ENCODE data around the gene CBX8.

CBX8 gene

DNA sequence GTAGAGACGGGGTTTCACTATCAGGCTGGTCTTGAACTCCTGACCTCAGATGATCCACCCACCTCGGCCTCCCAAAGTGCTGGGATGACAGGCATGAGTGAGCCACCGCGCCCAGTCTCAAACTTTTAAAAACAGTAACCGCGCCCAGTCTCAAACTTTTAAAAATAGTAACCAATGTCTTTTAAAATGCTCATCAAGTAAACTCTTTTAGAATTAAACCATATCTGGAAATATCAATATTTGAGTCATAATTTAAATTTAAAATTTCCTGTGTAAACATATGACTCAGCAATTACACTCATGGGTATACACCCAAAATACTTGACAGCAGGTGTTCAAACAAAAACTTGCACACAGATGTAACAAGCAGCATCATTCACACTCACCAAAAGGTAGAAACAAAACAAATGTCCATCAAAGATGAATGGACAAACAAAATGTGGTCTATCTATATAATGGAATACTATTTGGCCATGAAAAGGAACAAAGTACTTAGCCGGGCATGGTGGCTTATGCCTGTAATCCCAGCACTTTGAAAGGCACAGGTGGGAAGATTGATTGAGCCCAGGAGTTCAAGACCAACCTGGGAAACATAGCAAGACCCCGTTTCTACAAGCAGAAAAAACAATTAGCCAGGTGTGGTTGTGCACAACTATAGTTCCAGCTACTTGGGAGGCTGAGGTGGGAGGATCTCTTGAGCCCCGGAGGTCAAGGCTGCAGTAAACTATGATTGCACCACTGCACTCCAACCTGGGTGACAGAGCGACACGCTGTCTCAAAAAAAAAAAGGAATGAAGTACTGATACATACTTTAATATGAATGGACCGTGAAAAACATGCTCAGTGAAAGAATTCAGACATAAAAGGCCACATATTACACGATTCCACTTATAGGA is 46.0 kb downstream of the CBX8 start:
- TF ChIP-seq, protein P1, sequence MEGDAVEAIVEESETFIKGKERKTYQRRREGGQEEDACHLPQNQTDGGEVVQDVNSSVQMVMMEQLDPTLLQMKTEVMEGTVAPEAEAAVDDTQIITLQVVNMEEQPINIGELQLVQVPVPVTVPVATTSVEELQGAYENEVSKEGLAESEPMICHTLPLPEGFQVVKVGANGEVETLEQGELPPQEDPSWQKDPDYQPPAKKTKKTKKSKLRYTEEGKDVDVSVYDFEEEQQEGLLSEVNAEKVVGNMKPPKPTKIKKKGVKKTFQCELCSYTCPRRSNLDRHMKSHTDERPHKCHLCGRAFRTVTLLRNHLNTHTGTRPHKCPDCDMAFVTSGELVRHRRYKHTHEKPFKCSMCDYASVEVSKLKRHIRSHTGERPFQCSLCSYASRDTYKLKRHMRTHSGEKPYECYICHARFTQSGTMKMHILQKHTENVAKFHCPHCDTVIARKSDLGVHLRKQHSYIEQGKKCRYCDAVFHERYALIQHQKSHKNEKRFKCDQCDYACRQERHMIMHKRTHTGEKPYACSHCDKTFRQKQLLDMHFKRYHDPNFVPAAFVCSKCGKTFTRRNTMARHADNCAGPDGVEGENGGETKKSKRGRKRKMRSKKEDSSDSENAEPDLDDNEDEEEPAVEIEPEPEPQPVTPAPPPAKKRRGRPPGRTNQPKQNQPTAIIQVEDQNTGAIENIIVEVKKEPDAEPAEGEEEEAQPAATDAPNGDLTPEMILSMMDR (IDR thresholded peaks at IDR 0.05; ENCODE audit: low read depth, low read length, missing control alignments) = no peak
- no peak for DNase-seq (ENCODE audit: extremely low read depth, low read depth)
- no peak overlapping the region for H3K4me3 ChIP-seq (replicated peaks; ENCODE audit: low read depth, low read length)

DNA sequence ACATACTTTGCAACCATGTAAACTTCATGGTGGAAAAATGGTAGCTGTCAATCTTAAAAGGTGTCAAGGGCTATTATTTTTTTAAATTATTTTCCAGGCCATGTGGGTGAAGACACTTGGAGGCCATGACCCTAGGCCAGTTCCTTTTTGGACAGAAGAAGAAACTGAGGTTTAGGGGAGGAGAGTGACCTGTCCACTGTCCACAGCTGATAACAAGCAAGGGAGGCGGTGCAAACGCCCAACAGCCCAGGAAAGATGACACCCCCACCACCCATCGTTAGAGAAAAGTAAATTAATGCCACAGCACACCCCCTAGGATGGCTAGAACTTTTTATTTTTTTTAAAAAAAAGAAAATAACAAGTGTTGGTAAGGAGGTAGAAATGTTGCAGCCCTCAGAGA is 46.9 kb downstream of the CBX8 start:
- DNase-seq (ENCODE audit: extremely low read depth, low read depth) = no peak
- no peak overlapping the region for H3K4me3 ChIP-seq (replicated peaks; ENCODE audit: low read depth, low read length)
- TF ChIP-seq, protein P1 (IDR thresholded peaks at IDR 0.05; ENCODE audit: low read depth, low read length, missing control alignments) = no peak

DNA sequence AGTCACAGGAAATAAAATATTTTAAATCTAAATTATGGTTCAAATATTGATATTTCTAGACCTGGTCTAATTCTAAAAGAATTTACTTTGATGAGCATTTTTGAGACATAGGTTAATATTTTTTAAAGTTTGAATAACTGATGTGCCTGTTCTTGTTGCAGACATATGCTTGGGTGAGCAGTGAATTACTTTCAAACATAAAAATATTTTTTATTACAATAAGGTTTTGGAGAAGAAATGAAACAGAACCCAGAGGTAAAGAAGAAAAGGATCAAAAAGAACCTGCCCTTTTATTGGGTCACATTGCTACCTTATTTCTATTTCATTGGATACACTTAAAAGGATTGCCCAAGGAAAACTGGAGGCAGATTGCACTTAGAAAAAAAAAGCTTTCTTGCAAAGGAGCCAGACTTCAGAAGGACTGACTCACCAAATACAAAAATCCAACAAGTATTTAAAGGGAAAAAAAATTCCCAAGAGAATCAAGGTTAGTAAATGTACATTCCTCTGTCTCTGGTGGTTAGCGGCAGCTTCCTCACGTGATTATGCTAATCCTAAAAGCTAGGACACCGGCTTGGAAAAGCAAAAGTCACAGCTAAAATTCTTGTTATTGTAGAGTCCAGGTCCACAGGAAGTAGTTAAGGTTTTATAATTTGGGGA is 47.6 kb downstream of the CBX8 start:
- DNase-seq (ENCODE audit: extremely low read depth, low read depth) = no peak
- H3K4me3 ChIP-seq (replicated peaks; ENCODE audit: low read depth, low read length) = no peak overlapping the region
- TF ChIP-seq, protein P1 (IDR thresholded peaks at IDR 0.05; ENCODE audit: low read depth, low read length, missing control alignments) = no peak

DNA sequence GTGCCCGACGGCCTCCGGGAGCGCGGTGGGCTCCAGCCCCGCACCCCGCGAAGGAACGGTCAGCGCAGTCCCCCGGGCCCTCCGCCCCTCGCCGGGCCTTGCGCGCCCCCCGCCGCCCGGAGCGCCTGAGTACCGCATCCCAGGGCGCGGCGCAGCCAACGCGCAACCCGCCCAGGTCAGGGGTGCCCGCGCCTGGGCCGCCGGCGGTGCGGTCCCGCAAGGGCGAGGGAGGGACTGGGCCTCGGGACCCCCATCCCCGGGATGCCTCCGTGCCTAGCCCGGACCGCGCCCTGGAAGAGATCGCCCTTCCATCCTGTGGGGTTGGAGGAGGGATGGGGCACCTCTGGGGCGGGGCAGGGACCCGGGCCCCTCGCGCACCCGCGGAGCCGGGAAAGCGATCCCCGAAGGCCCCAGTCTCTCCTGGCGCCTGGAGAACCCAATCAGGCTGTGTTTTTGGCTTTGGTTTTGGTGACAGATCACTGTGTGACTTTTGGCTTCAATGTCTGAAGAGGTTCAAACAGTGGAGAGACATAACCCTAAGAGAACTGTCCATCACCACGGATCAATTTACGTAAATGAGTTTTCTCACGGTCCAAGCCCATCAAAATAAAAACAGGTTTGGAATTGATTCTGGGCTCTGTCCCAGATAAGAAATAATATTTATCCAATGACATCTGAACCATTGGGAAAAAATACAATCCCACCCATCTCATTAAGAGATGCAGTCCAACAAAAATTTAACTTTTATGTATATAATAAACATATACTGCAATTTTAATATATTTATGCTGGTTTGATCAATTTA is 48.4 kb downstream of the CBX8 start:
- TF ChIP-seq, protein P1 (IDR thresholded peaks at IDR 0.05; ENCODE audit: low read depth, low read length, missing control alignments) = no peak
- no peak for DNase-seq (ENCODE audit: extremely low read depth, low read depth)
- no peak overlapping the region for H3K4me3 ChIP-seq (replicated peaks; ENCODE audit: low read depth, low read length)

DNA sequence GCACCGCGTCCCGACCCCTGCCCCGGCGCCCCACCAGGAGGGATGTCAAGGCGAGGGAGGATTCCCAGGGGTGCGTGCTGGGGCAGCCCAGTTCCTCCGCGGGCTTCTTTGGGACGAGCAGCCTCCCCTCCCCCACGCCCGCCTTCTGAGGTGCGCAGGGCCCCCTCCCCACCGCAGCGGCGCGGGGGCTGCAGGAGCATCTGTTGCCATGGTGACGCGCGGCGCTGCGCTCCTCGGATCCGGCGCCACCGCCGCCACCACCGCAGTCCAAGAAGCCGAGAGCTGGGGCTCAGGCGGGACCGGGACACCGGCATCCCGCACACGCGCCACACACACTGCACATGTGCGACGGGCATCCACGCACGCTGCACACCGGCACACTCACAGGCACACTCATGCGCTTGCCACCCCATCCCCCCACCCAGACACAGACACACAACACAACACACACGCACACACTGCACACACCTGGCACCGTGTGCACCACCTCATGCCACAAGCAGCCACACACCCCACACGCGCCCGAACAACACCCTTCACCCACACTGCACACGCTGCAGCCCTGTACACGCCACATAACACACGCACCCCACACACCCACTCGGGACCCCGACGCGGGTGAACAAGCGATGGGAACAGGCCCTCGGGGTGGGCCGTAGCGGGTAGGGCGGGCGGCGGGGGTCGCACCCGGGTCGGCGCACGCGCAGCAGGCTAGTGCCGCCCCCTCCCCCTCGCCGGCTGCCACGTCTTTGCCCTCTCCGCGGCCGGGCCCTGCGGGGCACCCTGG is 49.2 kb downstream of the CBX8 start:
- no peak overlapping the region for H3K4me3 ChIP-seq (replicated peaks; ENCODE audit: low read depth, low read length)

More for the DNA sequence above, 49.2 kb downstream of the CBX8 start:
- TF ChIP-seq, protein P1 (IDR thresholded peaks at IDR 0.05; ENCODE audit: low read depth, low read length, missing control alignments) = no peak
- DNase-seq (ENCODE audit: extremely low read depth, low read depth) = no peak

Data from HFF-Myc (cell line).